WTC11 (cell line): ENCODE data around the gene INPP5E.

Experiments used
- ATF3 ChIP-seq: sonication (generic); formaldehyde crosslinking; conservative IDR thresholded peaks from 2 replicates; pipeline ENCODE4 v1.8.1; 2022; ENCODE audit warnings: mild to moderate bottlenecking, missing genetic modification reagents
- CREM ChIP-seq: sonication (generic); formaldehyde crosslinking; IDR thresholded peaks from 2 replicates; pipeline ENCODE4 v1.8.1; 2022; ENCODE audit warnings: mild to moderate bottlenecking, missing genetic modification reagents, moderate library complexity
- CTCF ChIP-seq: fragments of 200-600 bp; IDR thresholded peaks from 2 replicates; pipeline ENCODE4 v1.8.0; 2022; ENCODE audit warnings: antibody characterized with exemption
- E2F5 ChIP-seq: sonication (generic); formaldehyde crosslinking; IDR thresholded peaks from 2 replicates; pipeline ENCODE4 v1.8.1; 2022; ENCODE audit warnings: mild to moderate bottlenecking, moderate library complexity, missing genetic modification reagents
- ETV6 ChIP-seq: sonication (generic); formaldehyde crosslinking; IDR thresholded peaks from 2 replicates; pipeline ENCODE4 v1.8.1; 2022; ENCODE audit warnings: mild to moderate bottlenecking, missing genetic modification reagents
- USF2 ChIP-seq: sonication (generic); formaldehyde crosslinking; IDR thresholded peaks from 2 replicates; pipeline ENCODE4 v1.8.1; 2023; ENCODE audit warnings: mild to moderate bottlenecking, missing genetic modification reagents, moderate library complexity
- ZNF512 ChIP-seq: sonication (generic); formaldehyde crosslinking; IDR thresholded peaks from 2 replicates; pipeline ENCODE4 v1.8.1; 2022; ENCODE audit warnings: missing genetic modification reagents, borderline replicate concordance

GRCh38 chr9:136462664-136463063, 23.0 kb upstream of the INPP5E start:
- TF ChIP-seq ZNF512 (no peak), USF2 (CRISPR knock-in tag) (no peak), CTCF (no peak), ATF3 (CRISPR knock-in tag) (no peak), CREM (no peak), E2F5 (CRISPR knock-in tag) (no peak), ETV6 (CRISPR knock-in tag) (no peak)
